HG03135 (cell line): ENCODE measurements around the gene KAZN.

Experiments used
- ATAC-seq: cut with Tn5 transposase; IDR thresholded peaks from one replicate; pipeline ENCODE4 v1.9.1; 2021; ENCODE audit warnings: mild to moderate bottlenecking, moderate library complexity; ENCODE audit not compliant: unreplicated experiment

Gene KAZN

GRCh38 chr1:15014516-15014915 is 416.0 kb downstream of the KAZN start:
- no peak for ATAC-seq

GRCh38 chr1:15016001-15016400 is 417.5 kb downstream of the KAZN start:
- ATAC-seq: no peak

- no peak for ATAC-seq
Measured at GRCh38 chr1:15016526-15016925, 418.0 kb downstream of the KAZN start.

GRCh38 chr1:15017120-15017519 is 418.6 kb downstream of the KAZN start:
- no peak for ATAC-seq

GRCh38 chr1:15018767-15019166 is 420.3 kb downstream of the KAZN start:
- ATAC-seq: no peak

- ATAC-seq: no peak
Measured at GRCh38 chr1:15020943-15021745, 422.7 kb downstream of the KAZN start.

GRCh38 chr1:15022048-15022447 is 423.6 kb downstream of the KAZN start:
- no peak for ATAC-seq

GRCh38 chr1:15023205-15023604 is 424.7 kb downstream of the KAZN start:
- no peak for ATAC-seq

GRCh38 chr1:15023976-15024375 is 425.5 kb downstream of the KAZN start:
- no peak for ATAC-seq

- no peak for ATAC-seq
Measured at GRCh38 chr1:15026117-15026489, 427.6 kb downstream of the KAZN start.

GRCh38 chr1:15027515-15027986 is 429.1 kb downstream of the KAZN start:
- no peak for ATAC-seq

GRCh38 chr1:15028102-15028501 is 429.6 kb downstream of the KAZN start:
- ATAC-seq: no peak

GRCh38 chr1:15028616-15029015 is 430.1 kb downstream of the KAZN start:
- ATAC-seq: no peak

- no peak for ATAC-seq
Measured at GRCh38 chr1:15029036-15029435, 430.6 kb downstream of the KAZN start.

GRCh38 chr1:15029786-15030185 is 431.3 kb downstream of the KAZN start:
- ATAC-seq: no peak

- ATAC-seq: no peak
Measured at GRCh38 chr1:15031251-15031933, 432.9 kb downstream of the KAZN start.

- ATAC-seq: no peak
Measured at GRCh38 chr1:15033264-15033663, 434.8 kb downstream of the KAZN start.

GRCh38 chr1:15034656-15035055 is 436.2 kb downstream of the KAZN start:
- no peak for ATAC-seq

- no peak for ATAC-seq
Measured at GRCh38 chr1:15035236-15035635, 436.8 kb downstream of the KAZN start.

- no peak for ATAC-seq
Measured at GRCh38 chr1:15036101-15036500, 437.6 kb downstream of the KAZN start.

- ATAC-seq: no peak
Measured at GRCh38 chr1:15038232-15039016, 439.9 kb downstream of the KAZN start.
